ENCODE data around the gene FETUB. TPM values are rescaled to one million over a fixed set of nuclear protein-coding genes. Genes with fewer than 3 reads are reported as not detected.

Gene FETUB
- total RNA-seq, 2 experiments from 2014 or later = not detected

DNA sequence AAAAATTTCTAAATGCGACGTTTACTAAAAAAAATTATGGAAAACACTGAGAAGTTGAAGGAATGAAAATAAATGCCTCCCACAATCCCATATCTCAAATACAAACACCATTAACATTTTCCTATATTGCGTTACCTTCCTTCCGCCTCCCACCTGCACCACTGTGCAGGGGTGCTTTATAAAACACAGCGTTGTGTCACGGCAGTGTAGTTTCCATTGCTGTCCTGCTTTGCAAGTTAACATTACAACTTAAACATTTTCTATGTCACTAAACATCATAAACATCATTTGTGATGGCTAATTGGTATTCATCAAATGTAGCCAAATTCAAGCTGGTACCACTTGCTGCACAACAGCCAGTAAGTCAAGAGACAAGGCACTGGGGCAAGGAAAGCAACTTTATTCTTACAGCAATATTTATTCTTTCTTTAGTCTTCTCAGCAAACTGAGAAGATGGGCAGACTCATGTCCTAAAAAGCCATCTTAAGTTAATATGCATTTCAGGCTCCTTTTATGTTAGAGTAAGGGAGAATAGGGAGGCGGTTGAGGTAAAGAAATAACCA, 12.3 kb upstream of the FETUB start:
- CTCF ChIA-PET = no interaction called here
- POLR2A ChIA-PET = no interaction called here
- H3K9me3 ChIP-seq (ENCODE audit: control insufficient read depth in 1 of 2, insufficient read depth in 1 of 2, low read length in 2 of 2) = no peaks in the 10 kb centered on the region
- H3K4me1 ChIP-seq (ENCODE audit: insufficient read depth, low read length) = no peaks in the 10 kb centered on the region
- Mint-ChIP-seq H3K27me3 (peaks cover 14% of the 10 kb centered on the region), H3K36me3 (ENCODE audit: low read depth) (no peaks in the 10 kb centered on the region), H3K9me3 (no peaks in the 10 kb centered on the region), H3K4me1 (ENCODE audit: low read depth) (no peaks in the 10 kb centered on the region), H3K4me3 (no peak overlapping the region), H3K27ac (no peak overlapping the region)
- H3K36me3 ChIP-seq (ENCODE audit: insufficient read depth, low read length) = no peaks in the 10 kb centered on the region
- ATAC-seq (ENCODE audit: poor library complexity) = no peak
- no peak overlapping the region for H3K27ac ChIP-seq (ENCODE audit: low read depth in 1 of 2, low read length in 2 of 2)
- TF ChIP-seq CTCF (IDR thresholded peaks at IDR 0.05) = no peak
- H3K4me3 ChIP-seq (ENCODE audit: low read length) = no peak overlapping the region
- peaks cover 0 to 4% of the 10 kb centered on the region in 2 experiments for H3K27me3 ChIP-seq (ENCODE audit: control insufficient read depth in 1 of 2, insufficient read depth in 2 of 2, low read length in 2 of 2)
- intact Hi-C loops (cut with DNase I, micrococcal nuclease) = no loop called here
- no peak for DNase-seq

GRCh38 chr3:186628756-186629155, 11.4 kb upstream of the FETUB start:
- TF ChIP-seq CTCF (IDR thresholded peaks at IDR 0.05) = no peak
- DNase-seq = no peak
- H3K9me3 Mint-ChIP-seq = no peaks in the 10 kb centered on the region

DNA sequence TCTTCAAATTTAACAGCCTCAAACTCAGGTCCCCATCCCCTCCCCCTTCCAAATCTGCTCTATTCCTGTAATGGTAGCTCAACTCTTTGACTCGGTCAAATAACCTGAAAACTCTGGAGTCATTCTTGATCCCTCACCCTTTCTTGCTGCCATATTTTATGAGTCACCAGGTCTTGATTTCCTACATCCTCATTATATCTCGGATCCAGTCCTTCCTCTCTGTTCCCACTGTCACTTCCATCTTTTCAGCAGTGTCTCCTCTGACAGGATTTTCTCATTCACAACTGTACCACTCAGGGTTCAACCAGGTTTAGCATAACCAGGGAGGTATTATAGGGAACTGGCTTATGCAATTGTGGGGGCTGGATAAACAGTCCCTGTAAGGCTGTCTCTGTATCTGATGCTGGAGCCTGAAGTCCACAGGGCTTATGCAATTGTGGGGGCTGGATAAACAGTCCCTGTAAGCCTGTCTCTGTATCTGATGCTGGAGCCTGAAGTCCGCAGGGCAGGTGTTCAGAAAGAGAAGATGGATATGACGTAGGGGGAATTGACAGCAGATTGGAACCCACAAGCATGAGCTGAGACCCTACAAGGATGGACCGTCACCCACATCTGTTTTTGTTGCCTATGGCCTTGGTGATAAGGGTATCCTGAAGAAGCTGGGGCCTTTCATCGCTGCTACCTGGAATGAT, 9.1 kb upstream of the FETUB start:
- Histone ChIP-seq H3K36me3 (ENCODE audit: insufficient read depth, low read length) (no peaks in the 10 kb centered on the region), H3K4me3 (ENCODE audit: low read length) (no peak overlapping the region), H3K9me3 (ENCODE audit: control insufficient read depth in 1 of 2, insufficient read depth in 1 of 2, low read length in 2 of 2) (no peaks in the 10 kb centered on the region), H3K27ac (ENCODE audit: low read depth in 1 of 2, low read length in 2 of 2) (no peak overlapping the region), H3K27me3 (ENCODE audit: control insufficient read depth in 1 of 2, insufficient read depth in 2 of 2, low read length in 2 of 2) (peaks cover 0 to 4% of the 10 kb centered on the region in 2 experiments), H3K4me1 (ENCODE audit: insufficient read depth, low read length) (no peaks in the 10 kb centered on the region)
- POLR2A ChIA-PET = interaction anchor here (1.7 kb wide), 1 partner anchor 14 kb away, joined by 4 read pairs; no protein-coding TSS in a partner anchor
- TF ChIP-seq CTCF (IDR thresholded peaks at IDR 0.05) = no peak
- intact Hi-C loops (cut with DNase I, micrococcal nuclease) = no loop called here
- no peaks in the 10 kb centered on the region for H3K4me1 Mint-ChIP-seq (ENCODE audit: low read depth)
- no peaks in the 10 kb centered on the region for H3K9me3 Mint-ChIP-seq
- no peaks in the 10 kb centered on the region for H3K36me3 Mint-ChIP-seq (ENCODE audit: low read depth)
- CTCF ChIA-PET = no interaction called here
- no peak overlapping the region for H3K4me3 Mint-ChIP-seq
- ATAC-seq (ENCODE audit: poor library complexity) = no peak
- H3K27ac Mint-ChIP-seq = no peak overlapping the region
- DNase-seq = no peak
- H3K27me3 Mint-ChIP-seq = peaks cover 10% of the 10 kb centered on the region

More at GRCh38 chr3:186628756-186629155, 11.4 kb upstream of the FETUB start:
- Mint-ChIP-seq H3K36me3 (ENCODE audit: low read depth) (no peaks in the 10 kb centered on the region), H3K4me1 (ENCODE audit: low read depth) (no peaks in the 10 kb centered on the region), H3K27me3 (peaks cover 10% of the 10 kb centered on the region), H3K4me3 (no peak overlapping the region), H3K27ac (no peak overlapping the region)
- Histone ChIP-seq H3K27me3 (ENCODE audit: control insufficient read depth in 1 of 2, insufficient read depth in 2 of 2, low read length in 2 of 2) (peaks cover 0 to 4% of the 10 kb centered on the region in 2 experiments), H3K27ac (ENCODE audit: low read depth in 1 of 2, low read length in 2 of 2) (no peak overlapping the region), H3K9me3 (ENCODE audit: control insufficient read depth in 1 of 2, insufficient read depth in 1 of 2, low read length in 2 of 2) (no peaks in the 10 kb centered on the region), H3K4me3 (ENCODE audit: low read length) (no peak overlapping the region), H3K36me3 (ENCODE audit: insufficient read depth, low read length) (no peaks in the 10 kb centered on the region), H3K4me1 (ENCODE audit: insufficient read depth, low read length) (no peaks in the 10 kb centered on the region)
- ChIA-PET POLR2A (no interaction called here), CTCF (no interaction called here)
- ATAC-seq (ENCODE audit: poor library complexity) = no peak
- intact Hi-C loops (cut with DNase I, micrococcal nuclease) = no loop called here

Data from CD4-positive, alpha-beta T cell (primary cell).